ENCODE measurements around the gene APEH.

- TF ChIP-seq NCOA2 (CRISPR knock-in tag; IDR thresholded peaks at IDR 0.05) (no peak), SMC3 (IDR thresholded peaks at IDR 0.05; ENCODE audit: low read length) (no peak), RCOR2 (CRISPR knock-in tag; IDR thresholded peaks at IDR 0.05) (no peak), POLR2AphosphoS5 (IDR thresholded peaks at IDR 0.05; ENCODE audit: low read depth, low read length) (no peak), YY1 (IDR thresholded peaks at IDR 0.05; ENCODE audit: insufficient read depth, insufficient replicate concordance, low read depth, low read length) (no peak), JUN (CRISPR knock-in tag; IDR thresholded peaks at IDR 0.05) (no peak), RERE (CRISPR knock-in tag; IDR thresholded peaks at IDR 0.05; ENCODE audit: low read depth) (no peak), ZNF292 (CRISPR knock-in tag; IDR thresholded peaks at IDR 0.05; ENCODE audit: borderline replicate concordance, low read depth) (no peak), GATAD1 (CRISPR knock-in tag; IDR thresholded peaks at IDR 0.05) (no peak)
- TF ChIP-seq, protein P1, sequence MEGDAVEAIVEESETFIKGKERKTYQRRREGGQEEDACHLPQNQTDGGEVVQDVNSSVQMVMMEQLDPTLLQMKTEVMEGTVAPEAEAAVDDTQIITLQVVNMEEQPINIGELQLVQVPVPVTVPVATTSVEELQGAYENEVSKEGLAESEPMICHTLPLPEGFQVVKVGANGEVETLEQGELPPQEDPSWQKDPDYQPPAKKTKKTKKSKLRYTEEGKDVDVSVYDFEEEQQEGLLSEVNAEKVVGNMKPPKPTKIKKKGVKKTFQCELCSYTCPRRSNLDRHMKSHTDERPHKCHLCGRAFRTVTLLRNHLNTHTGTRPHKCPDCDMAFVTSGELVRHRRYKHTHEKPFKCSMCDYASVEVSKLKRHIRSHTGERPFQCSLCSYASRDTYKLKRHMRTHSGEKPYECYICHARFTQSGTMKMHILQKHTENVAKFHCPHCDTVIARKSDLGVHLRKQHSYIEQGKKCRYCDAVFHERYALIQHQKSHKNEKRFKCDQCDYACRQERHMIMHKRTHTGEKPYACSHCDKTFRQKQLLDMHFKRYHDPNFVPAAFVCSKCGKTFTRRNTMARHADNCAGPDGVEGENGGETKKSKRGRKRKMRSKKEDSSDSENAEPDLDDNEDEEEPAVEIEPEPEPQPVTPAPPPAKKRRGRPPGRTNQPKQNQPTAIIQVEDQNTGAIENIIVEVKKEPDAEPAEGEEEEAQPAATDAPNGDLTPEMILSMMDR (CRISPR knock-in tag; IDR thresholded peaks at IDR 0.05), result no peak
Measured at GRCh38 chr3:49717959-49718857, 44.1 kb downstream of the APEH start.
